ENCODE data around the gene MN1.

The MN1 gene

GRCh38 chr22:27709919-27710675 is 91.5 kb downstream of the MN1 start:
- DNase-seq: no peak

DNA sequence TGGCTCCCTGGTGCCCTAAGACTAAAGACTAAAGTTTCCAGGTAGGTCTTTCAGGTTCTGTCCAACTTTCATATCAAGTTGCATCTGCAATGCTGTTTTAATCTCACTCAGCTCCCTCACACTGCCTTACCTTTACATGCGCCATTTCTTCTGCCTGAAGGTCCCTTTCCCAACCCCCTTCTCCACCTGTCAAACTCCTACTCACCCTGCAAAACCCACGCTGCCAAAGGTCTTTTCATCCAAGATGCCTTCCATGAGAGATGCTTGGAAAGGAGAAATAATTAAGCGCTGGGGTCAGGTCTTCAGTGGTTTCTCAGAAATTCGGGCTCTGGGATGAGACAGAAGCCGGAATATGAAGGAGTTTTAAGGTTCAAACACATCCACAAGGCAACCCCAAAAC is 95.1 kb downstream of the MN1 start:
- DNase-seq: no peak

- no peak for DNase-seq
Observed at GRCh38 chr22:27705408-27706080, 96.0 kb downstream of the MN1 start.

GRCh38 chr22:27704581-27704980 is 97.0 kb downstream of the MN1 start:
- DNase-seq: no peak

- DNase-seq: no peak
Observed at GRCh38 chr22:27699383-27700019, 102.1 kb downstream of the MN1 start.

DNA sequence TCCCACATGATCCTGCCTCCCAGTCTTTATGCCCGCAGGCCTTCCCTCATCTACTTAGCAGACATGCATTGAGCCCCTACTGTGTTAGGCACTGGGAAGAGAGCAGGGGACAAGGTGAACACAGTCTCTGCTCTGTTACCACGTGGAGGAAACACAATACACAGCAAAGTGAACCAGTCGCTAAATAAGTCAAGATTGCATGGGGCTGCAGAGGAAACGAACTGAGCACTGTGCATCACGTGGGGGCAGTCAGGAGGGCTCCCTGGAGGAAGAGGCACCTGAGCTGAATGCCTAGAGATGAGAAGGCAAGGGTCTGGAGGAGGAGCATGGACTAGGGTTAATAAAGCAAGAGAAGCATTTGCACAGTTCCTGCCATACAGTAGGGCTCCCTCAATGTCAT is 102.7 kb downstream of the MN1 start:
- no peak for DNase-seq

All from CD4-positive, alpha-beta T cell treated with Interferon alpha-2 for 1 hour (primary cell).